K562 (cell line): ENCODE measurements around the gene RGL2. TPM values are rescaled to one million over a fixed set of nuclear protein-coding genes. Genes with fewer than 3 reads are reported as not detected.

Source experiments
- ARID4B ChIP-seq: sonication (generic); formaldehyde crosslinking; IDR thresholded peaks from 2 replicates; pipeline ENCODE4 v1.8.0; 2022; ENCODE audit warnings: mild to moderate bottlenecking, missing genetic modification reagents
- ASH1L ChIP-seq: fragments of 450-650 bp; IDR thresholded peaks from 2 replicates; pipeline ENCODE4 v1.6.1; 2018; ENCODE audit warnings: borderline replicate concordance, mild to moderate bottlenecking, low read depth; ENCODE audit not compliant: partially characterized antibody
- GATA2 ChIP-seq: sonication (generic); formaldehyde crosslinking; IDR thresholded peaks from 2 replicates; pipeline ENCODE4 v1.4.0; 2020; ENCODE audit warnings: mild to moderate bottlenecking, missing genetic modification reagents
- MAX ChIP-seq: sonication (generic); formaldehyde crosslinking; IDR thresholded peaks from 2 replicates; pipeline ENCODE4 v1.9.0; 2022; ENCODE audit warnings: mild to moderate bottlenecking, missing genetic modification reagents
- MEIS2 ChIP-seq: fragments of 450-650 bp; IDR thresholded peaks from 2 replicates; pipeline ENCODE4 v1.6.1; 2014; ENCODE audit warnings: mild to moderate bottlenecking; ENCODE audit not compliant: partially characterized antibody
- MTA2 ChIP-seq: fragments of 450-650 bp; IDR thresholded peaks from 2 replicates; pipeline ENCODE4 v1.6.1; 2016; ENCODE audit warnings: low read depth
- SP1 ChIP-seq: sonication (generic); formaldehyde crosslinking; IDR thresholded peaks from 2 replicates; pipeline ENCODE4 v1.8.1; 2022; ENCODE audit warnings: mild to moderate bottlenecking, missing genetic modification reagents
- ZBTB9 ChIP-seq: fragments of 450-650 bp; formaldehyde crosslinking; IDR thresholded peaks from 2 replicates; pipeline ENCODE4 v1.4.0; 2020; ENCODE audit warnings: mild to moderate bottlenecking, moderate library complexity
- ZNF609 ChIP-seq: sonication (generic); formaldehyde crosslinking; IDR thresholded peaks from 2 replicates; pipeline ENCODE4 v1.8.1; 2023; ENCODE audit warnings: missing genetic modification reagents, mild to moderate bottlenecking, borderline replicate concordance
- polyA plus RNA-seq, 8 experiments: library from polyadenylated mRNA; depleted of rRNA in 4 of 8; stranded (reverse) in 5 of 8; unstranded in 3 of 8; fragments of >200 nt; fragmentation: Nextera tagmentation in 2 of 8; fragmentation: Illumina TruSeq in 1 of 8; extraction: Ambion mirVana in 2 of 8; extraction: Trizol in 1 of 8; gene quantifications; 2 replicates each; pipeline versions ENCODE4 v1.2.1 to v1.2.3, GENCODE V29; 2011 to 2014; ENCODE audit warnings: inconsistent platforms in 1 of 8, missing spikeins in 1 of 8
- total RNA-seq, 7 experiments: library from RNA; depleted of rRNA in 6 of 7; stranded (reverse); fragments of >200 nt in 6 of 7; fragmentation: Illumina TruSeq in 2 of 7; extraction: Trizol in 2 of 7; gene quantifications; 2 replicates each; pipeline versions ENCODE4 v1.2.1 to v1.2.3, GENCODE V29; 2011 to 2021; ENCODE audit warnings: low replicate concordance in 1 of 7
- TF ChIP-seq, protein P1 (sequence below): fragments of 450-650 bp; IDR thresholded peaks from one replicate; pipeline ENCODE4 v1.6.1; 2018; ENCODE audit warnings: mild to moderate bottlenecking, moderate library complexity; ENCODE audit not compliant: partially characterized antibody
- TF ChIP-seq, protein P2 (sequence below), 3 experiments: IDR thresholded peaks in 2 of 3; conservative IDR thresholded peaks in 1 of 3; 2 replicates each; pipeline ENCODE4 v1.5.1; 2011 to 2012; ENCODE audit warnings: low read length in 3 of 3, mild to moderate bottlenecking in 3 of 3, control low read depth in 2 of 3, improper control_type of control experiment in 1 of 3, inconsistent platforms in 1 of 3, low read depth in 1 of 3, mixed read lengths in 1 of 3, moderate library complexity in 1 of 3; ENCODE audit not compliant: insufficient read depth in 2 of 3

Gene RGL2
- total and polyA plus RNA-seq, 9 of the 15 experiments (the other 6 are each of a cell fraction or from before 2014, with no cell fraction given): 1.8 to 57.1 (median 19.5) TPM

- TF ChIP-seq ARID4B: peak; percentile 52; the same call in 1 of the 2 replicates
- peak; percentile 53; the same call in 1 of the 2 replicates for TF ChIP-seq SP1 (CRISPR knock-in tag)
- TF ChIP-seq, protein P1, sequence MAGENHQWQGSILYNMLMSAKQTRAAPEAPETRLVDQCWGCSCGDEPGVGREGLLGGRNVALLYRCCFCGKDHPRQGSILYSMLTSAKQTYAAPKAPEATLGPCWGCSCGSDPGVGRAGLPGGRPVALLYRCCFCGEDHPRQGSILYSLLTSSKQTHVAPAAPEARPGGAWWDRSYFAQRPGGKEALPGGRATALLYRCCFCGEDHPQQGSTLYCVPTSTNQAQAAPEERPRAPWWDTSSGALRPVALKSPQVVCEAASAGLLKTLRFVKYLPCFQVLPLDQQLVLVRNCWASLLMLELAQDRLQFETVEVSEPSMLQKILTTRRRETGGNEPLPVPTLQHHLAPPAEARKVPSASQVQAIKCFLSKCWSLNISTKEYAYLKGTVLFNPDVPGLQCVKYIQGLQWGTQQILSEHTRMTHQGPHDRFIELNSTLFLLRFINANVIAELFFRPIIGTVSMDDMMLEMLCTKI: no peak
- TF ChIP-seq ZBTB9: peak; percentile 32; the same call in 1 of the 2 replicates
- TF ChIP-seq MEIS2: peak; percentile 8
- TF ChIP-seq ASH1L: no peak
- TF ChIP-seq, protein P2, sequence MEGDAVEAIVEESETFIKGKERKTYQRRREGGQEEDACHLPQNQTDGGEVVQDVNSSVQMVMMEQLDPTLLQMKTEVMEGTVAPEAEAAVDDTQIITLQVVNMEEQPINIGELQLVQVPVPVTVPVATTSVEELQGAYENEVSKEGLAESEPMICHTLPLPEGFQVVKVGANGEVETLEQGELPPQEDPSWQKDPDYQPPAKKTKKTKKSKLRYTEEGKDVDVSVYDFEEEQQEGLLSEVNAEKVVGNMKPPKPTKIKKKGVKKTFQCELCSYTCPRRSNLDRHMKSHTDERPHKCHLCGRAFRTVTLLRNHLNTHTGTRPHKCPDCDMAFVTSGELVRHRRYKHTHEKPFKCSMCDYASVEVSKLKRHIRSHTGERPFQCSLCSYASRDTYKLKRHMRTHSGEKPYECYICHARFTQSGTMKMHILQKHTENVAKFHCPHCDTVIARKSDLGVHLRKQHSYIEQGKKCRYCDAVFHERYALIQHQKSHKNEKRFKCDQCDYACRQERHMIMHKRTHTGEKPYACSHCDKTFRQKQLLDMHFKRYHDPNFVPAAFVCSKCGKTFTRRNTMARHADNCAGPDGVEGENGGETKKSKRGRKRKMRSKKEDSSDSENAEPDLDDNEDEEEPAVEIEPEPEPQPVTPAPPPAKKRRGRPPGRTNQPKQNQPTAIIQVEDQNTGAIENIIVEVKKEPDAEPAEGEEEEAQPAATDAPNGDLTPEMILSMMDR (IDR thresholded peaks at IDR 0.05 in 2 of 3, conservative IDR thresholded peaks at IDR 0.05 in 1 of 3; ENCODE audit: insufficient read depth in 2 of 3, low read depth in 1 of 3, low read length in 3 of 3): peak in 2 of 3 experiments; percentile 28 to 61; a peak in 2 of 6 replicates
- TF ChIP-seq GATA2 (CRISPR knock-in tag): peak; percentile 26; the same call in 1 of the 2 replicates
- no peak for TF ChIP-seq MTA2
- no peak for TF ChIP-seq ZNF609 (CRISPR knock-in tag)
- peak; percentile 34; the same call in 1 of the 2 replicates for TF ChIP-seq MAX (CRISPR knock-in tag)
Observed at GRCh38 chr6:33312361-33313104, 13.8 kb upstream of the RGL2 start (continued).
